Kidney epithelial cell (primary cell): Measurements from ENCODE around the gene RNF149. TPM values are rescaled to one million over a fixed set of nuclear protein-coding genes. Genes with fewer than 3 reads are reported as not detected.

Source experiments
- DNase-seq: peaks from one replicate; pipeline ENCODE4 v3.0.0-alpha.2; 2010; ENCODE audit warnings: low read depth
- H3K27me3 ChIP-seq: 2 replicates; pipeline ENCODE4 v1.6.0; 2011; ENCODE audit warnings: low read length; ENCODE audit not compliant: control insufficient read depth, insufficient read depth
- H3K36me3 ChIP-seq: 2 replicates; pipeline ENCODE4 v1.5.1; 2011; ENCODE audit warnings: low read length; ENCODE audit not compliant: control insufficient read depth, insufficient read depth
- H3K4me3 ChIP-seq: 2 replicates; pipeline ENCODE4 v1.5.1; 2011; ENCODE audit warnings: low read depth, mild to moderate bottlenecking, control low read depth, low read length
- total RNA-seq: library from RNA; depleted of rRNA; stranded (reverse); fragments of >200 nt; gene quantifications from 2 replicates; pipeline ENCODE4 v1.2.3, GENCODE V29; 2015
- TF ChIP-seq, protein P1 (sequence below): IDR thresholded peaks from 2 replicates; pipeline ENCODE4 v1.5.1; 2011; ENCODE audit warnings: mild to moderate bottlenecking, moderate library complexity, low read length, control low read depth, inconsistent platforms; ENCODE audit not compliant: insufficient read depth, poor library complexity, severe bottlenecking

RNF149 gene
- total RNA-seq, 1 donor from 2014 or later, result 66.2 TPM

GRCh38 chr2:101299604-101300003 is 8.9 kb downstream of the RNF149 start:
- TF ChIP-seq, protein P1, sequence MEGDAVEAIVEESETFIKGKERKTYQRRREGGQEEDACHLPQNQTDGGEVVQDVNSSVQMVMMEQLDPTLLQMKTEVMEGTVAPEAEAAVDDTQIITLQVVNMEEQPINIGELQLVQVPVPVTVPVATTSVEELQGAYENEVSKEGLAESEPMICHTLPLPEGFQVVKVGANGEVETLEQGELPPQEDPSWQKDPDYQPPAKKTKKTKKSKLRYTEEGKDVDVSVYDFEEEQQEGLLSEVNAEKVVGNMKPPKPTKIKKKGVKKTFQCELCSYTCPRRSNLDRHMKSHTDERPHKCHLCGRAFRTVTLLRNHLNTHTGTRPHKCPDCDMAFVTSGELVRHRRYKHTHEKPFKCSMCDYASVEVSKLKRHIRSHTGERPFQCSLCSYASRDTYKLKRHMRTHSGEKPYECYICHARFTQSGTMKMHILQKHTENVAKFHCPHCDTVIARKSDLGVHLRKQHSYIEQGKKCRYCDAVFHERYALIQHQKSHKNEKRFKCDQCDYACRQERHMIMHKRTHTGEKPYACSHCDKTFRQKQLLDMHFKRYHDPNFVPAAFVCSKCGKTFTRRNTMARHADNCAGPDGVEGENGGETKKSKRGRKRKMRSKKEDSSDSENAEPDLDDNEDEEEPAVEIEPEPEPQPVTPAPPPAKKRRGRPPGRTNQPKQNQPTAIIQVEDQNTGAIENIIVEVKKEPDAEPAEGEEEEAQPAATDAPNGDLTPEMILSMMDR, result no peak
- H3K36me3 ChIP-seq, result no peaks in the 10 kb centered on the region
- no peaks in the 10 kb centered on the region for H3K27me3 ChIP-seq
- no peak overlapping the region for H3K4me3 ChIP-seq
- DNase-seq, result no peak

GRCh38 chr2:101297383-101297782 is 11.1 kb downstream of the RNF149 start:
- H3K36me3 ChIP-seq, result peaks cover 1% of the 10 kb centered on the region
- TF ChIP-seq, protein P1, result no peak

GRCh38 chr2:101296371-101296770 is 12.1 kb downstream of the RNF149 start:
- Histone ChIP-seq H3K36me3 (peaks cover 1% of the 10 kb centered on the region), H3K4me3 (no peak overlapping the region), H3K27me3 (no peaks in the 10 kb centered on the region)
- no peak for DNase-seq
- TF ChIP-seq, protein P1, result no peak

More at GRCh38 chr2:101297383-101297782, 11.1 kb downstream of the RNF149 start:
- H3K4me3 ChIP-seq, result no peak overlapping the region
- DNase-seq, result no peak
- no peaks in the 10 kb centered on the region for H3K27me3 ChIP-seq

- no peak for DNase-seq
- H3K36me3 ChIP-seq, result peaks cover 1% of the 10 kb centered on the region
- TF ChIP-seq, protein P1, result no peak
- H3K4me3 ChIP-seq, result no peak overlapping the region
- H3K27me3 ChIP-seq, result no peaks in the 10 kb centered on the region
These were observed 12.6 kb downstream of the RNF149 start for GRCh38 chr2:101295895-101296294.

DNA sequence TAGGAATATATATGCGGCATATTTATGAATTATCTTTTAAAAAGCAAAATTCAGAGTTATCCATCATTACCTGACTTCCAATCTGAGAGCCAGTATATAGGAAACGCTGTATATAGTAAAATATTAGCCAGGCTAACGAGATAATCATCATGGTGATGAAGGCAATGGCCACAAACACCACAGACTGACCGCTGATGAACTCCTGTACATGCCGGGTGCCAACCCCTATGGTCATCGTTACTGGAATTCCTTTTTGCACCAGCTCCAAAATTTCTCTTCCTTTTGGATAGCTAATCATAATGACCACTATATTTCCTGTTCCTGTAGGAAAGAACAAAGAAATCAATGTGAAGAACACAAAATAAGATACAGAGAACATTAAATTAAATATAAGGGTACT is 13.6 kb downstream of the RNF149 start:
- TF ChIP-seq, protein P1, result no peak
- Histone ChIP-seq H3K4me3 (no peak overlapping the region), H3K36me3 (peaks cover 1% of the 10 kb centered on the region), H3K27me3 (no peaks in the 10 kb centered on the region)
- no peak for DNase-seq

DNA sequence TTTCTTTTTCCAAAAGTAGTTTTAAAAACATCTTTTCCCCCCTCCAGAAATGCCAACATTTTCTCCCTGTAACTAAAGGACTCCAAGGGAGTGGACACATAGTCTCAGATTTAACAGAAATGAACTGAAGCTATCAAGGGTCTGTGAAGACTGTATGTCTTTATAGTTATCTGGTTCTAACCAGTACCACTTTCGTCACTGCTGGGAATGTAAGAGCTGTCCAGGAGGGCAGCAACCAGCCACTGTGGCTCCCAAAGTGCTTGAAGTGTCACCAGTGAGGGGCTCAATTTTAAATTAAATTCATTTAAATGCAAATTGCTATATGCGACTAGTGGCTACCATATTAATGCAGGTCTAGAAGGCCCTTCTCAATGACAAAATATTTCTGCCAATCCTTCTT is 15.0 kb downstream of the RNF149 start:
- Histone ChIP-seq H3K36me3 (peaks cover 1% of the 10 kb centered on the region), H3K4me3 (no peak overlapping the region), H3K27me3 (no peaks in the 10 kb centered on the region)
- DNase-seq, result no peak
- TF ChIP-seq, protein P1, result no peak
